ENCODE data around the gene ZNF532.
A peak's percentile ranks its signal among the peaks of the same experiment; 100 is the strongest.
"Not testable (repeated sequence)": the region's sequence is repeated elsewhere in the genome, so short reads cannot be mapped to it uniquely, and the experiment has no call there.

Gene ZNF532

DNA sequence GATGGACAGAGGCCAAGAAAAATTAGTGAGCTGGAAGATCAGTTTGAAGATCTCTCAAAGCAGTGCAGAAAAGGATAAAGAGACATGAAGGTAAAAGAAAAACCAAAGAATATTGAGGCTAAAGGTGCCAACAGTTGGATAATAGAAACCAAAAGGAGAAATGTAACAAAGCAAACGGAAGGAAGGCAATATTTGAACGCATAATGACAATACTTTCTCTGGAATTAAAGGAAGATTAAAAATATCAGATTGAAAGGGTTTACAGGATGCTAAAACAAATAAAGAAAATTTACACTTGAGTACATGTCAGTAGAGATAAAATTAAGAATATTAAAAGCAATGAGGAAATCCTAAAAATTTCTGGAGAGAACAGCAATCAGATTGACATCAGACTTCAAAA is 149.1 kb downstream of the ZNF532 start:
- no peak for DNase-seq

DNA sequence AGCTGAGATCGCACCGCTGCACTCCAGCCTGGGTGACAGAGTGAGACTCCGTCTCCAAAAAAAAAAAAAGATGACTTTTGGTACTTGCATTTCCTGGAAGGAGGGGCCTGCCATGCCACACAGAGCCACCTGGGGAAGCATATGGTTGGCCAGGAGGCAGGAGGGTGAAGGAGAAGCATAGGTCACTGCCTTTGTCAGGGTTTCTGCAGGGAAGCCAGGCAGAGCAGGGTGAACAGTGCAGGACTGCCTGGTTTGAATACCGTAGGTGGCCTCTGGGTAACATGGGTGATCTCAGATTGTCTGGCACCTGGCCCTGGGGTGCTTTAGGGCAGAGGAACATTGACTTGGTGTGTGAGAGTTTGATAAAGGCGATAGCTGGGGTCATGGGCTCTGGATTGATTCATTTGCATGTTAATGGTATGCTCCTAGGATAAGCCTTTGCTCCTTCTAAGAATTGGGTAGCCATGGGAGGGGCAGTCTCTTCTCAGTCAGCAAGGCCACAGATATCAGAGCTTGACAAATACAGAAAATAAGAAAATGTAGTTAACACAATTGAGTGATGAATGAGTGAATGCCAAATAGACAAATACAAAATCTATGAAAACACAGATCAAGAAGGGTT is 151.0 kb downstream of the ZNF532 start:
- no peak for DNase-seq

DNA sequence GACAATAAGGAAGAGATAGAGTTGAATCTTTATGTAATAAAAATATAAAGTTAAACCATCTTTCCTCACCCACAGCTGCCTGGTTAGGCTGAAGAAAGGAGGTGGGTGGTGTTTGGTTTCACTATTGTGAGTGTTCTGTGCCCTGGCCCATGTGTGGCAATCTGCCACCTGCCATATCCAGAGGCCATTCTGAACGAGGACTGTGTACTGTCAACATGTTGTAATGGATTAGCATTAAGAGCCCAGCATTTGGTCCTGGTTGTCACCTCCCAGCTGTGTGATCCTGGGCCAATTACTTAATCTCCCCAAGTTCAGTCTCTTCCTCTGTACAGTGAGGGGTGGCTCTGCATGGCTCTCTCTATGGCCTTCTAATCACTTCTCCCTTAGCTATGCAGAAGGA is 156.8 kb downstream of the ZNF532 start:
- no peak for DNase-seq

DNA sequence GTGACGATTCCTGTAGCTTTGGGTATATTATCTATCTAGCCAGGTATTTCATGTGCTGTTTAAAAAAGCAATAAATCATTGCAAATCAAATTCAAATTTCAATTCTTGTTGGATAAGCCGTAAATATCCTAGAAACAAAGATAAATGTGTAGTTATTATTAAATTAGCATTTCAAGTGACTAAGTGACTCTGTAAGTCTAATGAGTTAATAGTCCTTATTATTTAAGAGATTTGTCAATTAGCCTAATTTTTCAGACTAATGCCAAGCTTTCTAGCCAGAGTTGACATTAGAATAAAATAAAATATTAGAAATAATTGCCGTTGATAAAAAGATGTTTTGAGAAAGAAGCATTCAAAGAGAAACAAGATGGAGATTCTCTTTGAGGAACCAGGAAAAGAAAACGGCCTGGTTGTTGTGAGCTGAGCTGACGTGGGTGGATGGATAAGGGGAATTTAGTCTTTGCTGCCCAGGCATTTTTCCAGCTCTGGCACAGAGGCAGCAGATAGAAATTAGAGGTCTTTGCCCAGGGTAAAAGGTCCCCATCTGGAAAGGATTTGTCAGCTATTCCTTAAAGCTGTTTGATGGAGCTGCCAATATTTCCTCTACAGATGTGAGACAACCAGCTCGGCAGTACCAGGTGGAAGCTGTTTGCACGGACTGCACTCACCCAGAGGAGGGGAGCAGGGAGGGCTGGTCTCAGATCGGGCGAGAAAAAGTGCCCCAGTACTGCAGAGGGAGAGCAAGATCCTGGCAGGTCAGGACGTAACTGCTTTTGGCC is 157.7 kb downstream of the ZNF532 start:
- DNase-seq, result no peak

DNA sequence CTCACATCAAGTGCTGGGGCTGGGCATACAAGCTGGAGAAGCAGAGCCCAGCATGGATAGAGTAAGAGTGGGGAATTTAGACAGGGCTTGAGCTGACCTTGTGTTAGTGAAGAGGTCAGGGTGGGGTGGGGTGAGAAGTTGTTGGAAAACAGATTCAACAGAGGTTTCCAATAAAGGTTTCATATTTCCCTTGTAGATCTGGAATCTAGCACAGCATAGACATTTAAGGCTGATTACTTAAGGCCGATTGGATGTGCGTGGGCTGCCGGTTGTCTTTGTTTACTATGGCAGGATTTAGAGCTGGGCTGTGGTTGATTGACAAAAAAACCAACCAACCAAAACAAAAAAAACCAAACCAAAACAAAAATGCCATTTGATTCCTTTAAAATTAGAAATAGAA is 160.2 kb downstream of the ZNF532 start:
- no peak for DNase-seq

GRCh38 chr18:59025532-59025931 is 160.9 kb downstream of the ZNF532 start:
- not testable (repeated sequence) for DNase-seq

- no peak for DNase-seq
These were observed 161.7 kb downstream of the ZNF532 start for GRCh38 chr18:59026364-59026763.

GRCh38 chr18:59026831-59027410 is 162.2 kb downstream of the ZNF532 start:
- DNase-seq, result no peak

GRCh38 chr18:59029663-59030429 is 165.2 kb downstream of the ZNF532 start:
- DNase-seq, result no peak

DNA sequence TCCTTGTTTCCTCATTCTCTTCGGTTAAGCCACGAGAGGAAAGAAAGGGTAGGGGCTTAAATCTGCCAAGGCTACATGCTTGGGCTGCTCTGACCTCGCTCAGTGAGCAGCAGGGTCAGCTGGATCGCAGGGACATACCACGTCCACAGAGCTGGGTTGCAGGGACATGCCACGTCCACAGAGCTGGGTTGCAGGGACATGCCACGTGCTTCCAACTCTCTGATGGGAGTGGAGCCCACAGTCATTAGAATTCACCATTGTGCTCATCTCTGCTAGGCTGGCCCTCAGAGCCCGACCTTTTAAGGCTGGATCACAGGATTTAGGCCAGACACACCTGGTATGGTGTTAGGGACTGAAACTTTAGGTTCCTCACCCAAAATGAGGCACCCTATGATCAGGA is 167.6 kb downstream of the ZNF532 start:
- DNase-seq, result no peak

- no peak for DNase-seq
These were observed 168.7 kb downstream of the ZNF532 start for GRCh38 chr18:59033359-59033758.

- DNase-seq, result no peak
These were observed 169.3 kb downstream of the ZNF532 start for GRCh38 chr18:59033974-59034373.

- DNase-seq, result peak; percentile 41 to 90
These were observed 170.9 kb downstream of the ZNF532 start for GRCh38 chr18:59035591-59035990.

Measured in cerebellar nuclear complex (tissue), 1 donor.